IMR-90 (cell line): ENCODE data around the gene WDR91.

Source experiments
- CEBPB ChIP-seq: IDR thresholded peaks from 2 replicates; pipeline ENCODE4 v1.6.1; 2012; ENCODE audit warnings: low read depth, low read length, improper control_type of control experiment
- CHD1 ChIP-seq: IDR thresholded peaks from 2 replicates; pipeline ENCODE4 v1.6.1; 2012; ENCODE audit warnings: low read depth, low read length, improper control_type of control experiment
- FOS ChIP-seq: fragments of 150-350 bp; IDR thresholded peaks from 2 replicates; pipeline ENCODE4 v1.6.1; 2016; ENCODE audit warnings: low read depth, low read length
- POLR2A ChIP-seq: IDR thresholded peaks from 2 replicates; pipeline ENCODE4 v1.6.1; 2012; ENCODE audit warnings: mild to moderate bottlenecking, low read depth, low read length
- TF ChIP-seq, protein P1 (sequence below): conservative IDR thresholded peaks from 2 replicates; pipeline ENCODE4 v1.5.1; 2012; ENCODE audit warnings: mild to moderate bottlenecking, low read depth, low read length, improper control_type of control experiment

DNA sequence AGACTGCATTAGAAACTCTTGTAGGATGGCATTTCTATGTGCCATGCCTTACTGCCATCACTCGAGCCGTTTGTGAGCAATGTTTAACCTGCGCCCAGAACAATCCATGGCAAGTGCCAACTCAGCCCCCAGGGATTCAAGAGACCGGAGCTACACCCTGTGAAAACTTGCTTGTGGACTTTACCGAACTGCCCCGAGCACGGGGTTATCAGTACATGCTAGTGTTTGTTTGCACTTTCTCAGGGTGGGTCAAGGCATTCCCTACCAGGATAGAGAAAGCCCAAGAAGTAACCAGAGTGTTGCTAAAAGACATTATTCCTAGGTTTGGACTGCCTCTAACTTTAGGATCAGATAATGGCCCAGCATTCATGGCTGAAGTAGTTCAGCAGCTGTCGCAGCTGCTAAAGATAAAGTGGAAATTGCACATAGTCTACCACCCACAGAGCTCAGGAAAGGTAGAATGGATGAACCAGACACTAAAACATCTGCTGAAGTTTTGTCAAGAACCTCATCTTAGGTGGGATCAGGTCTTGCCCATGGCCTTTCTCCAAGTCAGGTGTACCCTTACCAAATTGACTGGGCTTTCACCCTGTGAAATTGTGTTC lies 31.9 kb downstream of the WDR91 start:
- TF ChIP-seq, protein P1, sequence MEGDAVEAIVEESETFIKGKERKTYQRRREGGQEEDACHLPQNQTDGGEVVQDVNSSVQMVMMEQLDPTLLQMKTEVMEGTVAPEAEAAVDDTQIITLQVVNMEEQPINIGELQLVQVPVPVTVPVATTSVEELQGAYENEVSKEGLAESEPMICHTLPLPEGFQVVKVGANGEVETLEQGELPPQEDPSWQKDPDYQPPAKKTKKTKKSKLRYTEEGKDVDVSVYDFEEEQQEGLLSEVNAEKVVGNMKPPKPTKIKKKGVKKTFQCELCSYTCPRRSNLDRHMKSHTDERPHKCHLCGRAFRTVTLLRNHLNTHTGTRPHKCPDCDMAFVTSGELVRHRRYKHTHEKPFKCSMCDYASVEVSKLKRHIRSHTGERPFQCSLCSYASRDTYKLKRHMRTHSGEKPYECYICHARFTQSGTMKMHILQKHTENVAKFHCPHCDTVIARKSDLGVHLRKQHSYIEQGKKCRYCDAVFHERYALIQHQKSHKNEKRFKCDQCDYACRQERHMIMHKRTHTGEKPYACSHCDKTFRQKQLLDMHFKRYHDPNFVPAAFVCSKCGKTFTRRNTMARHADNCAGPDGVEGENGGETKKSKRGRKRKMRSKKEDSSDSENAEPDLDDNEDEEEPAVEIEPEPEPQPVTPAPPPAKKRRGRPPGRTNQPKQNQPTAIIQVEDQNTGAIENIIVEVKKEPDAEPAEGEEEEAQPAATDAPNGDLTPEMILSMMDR: no peak
- TF ChIP-seq CEBPB (no peak), POLR2A (no peak), CHD1 (no peak), FOS (no peak)
